Astrocyte of the spinal cord (primary cell): ENCODE results near the gene ABR.

ENCODE experiments used
- DNase-seq: peaks from one replicate; pipeline ENCODE4 v3.0.0; 2011; ENCODE audit warnings: low read depth, low spot score
- H3K4me3 ChIP-seq: 2 replicates; pipeline ENCODE4 v1.5.1; 2011; ENCODE audit warnings: low read depth, mild to moderate bottlenecking, low read length, moderate library complexity
- CTCF ChIP-seq: IDR thresholded peaks from 2 replicates; pipeline ENCODE4 v1.5.1; 2012; ENCODE audit warnings: low read depth, mild to moderate bottlenecking, low read length, inconsistent platforms
- in situ Hi-C: cut with HindIII; loops from 2 replicates; pipeline ENCODE4 v1.10.0; 2017; ENCODE audit warnings: low sequenced_read_pairs

The ABR gene

DNA sequence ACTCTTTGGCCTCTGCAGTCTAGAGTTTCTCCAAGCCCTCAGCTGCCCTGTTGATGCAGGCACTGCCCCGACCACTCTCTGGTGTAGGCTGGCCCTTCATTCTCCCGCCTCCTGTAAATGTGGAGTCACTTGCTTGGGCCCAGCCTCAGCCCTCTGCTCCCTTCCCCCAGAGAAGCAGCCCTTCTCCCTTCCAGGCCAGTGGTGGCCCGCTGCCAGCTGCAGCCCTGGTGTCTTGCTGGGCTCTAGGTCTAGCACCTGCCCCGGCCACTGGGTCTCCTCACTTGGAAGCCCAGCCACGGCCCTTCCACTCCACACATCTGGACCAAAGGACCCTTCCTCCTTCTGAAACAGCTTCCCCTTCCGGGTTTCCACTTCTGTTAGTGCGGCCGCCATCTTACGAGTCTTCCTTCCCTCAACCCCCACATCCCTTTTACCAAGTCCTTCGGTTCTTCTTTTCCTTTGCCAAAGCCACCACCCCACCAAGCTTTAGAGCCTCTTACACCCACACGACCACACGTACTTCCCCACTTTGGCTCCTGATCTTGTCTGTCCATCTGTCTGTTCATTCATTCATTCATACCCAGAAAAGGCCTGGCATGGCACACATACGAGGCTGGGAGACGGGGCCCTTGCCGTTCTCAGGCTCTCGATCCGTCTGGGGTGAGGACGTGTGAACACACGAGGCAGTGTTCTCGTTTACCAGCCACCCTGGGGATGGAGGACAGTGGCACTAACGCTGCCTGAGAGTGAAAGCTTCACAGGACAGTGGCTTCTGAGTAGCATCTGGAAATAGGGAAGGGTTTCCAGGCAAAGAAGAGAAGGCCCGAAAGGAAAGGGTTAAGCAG lies 68.0 kb downstream of the ABR start:
- no peak for DNase-seq
- no peak for TF ChIP-seq CTCF
- H3K4me3 ChIP-seq, result no peak overlapping the region
- in situ Hi-C loops, result no loop called here

- H3K4me3 ChIP-seq, result no peak overlapping the region
- in situ Hi-C loops, result no loop called here
- no peak for TF ChIP-seq CTCF
- DNase-seq, result peak; percentile 92
Measured at GRCh38 chr17:1110862-1111598, 68.8 kb downstream of the ABR start.

DNA sequence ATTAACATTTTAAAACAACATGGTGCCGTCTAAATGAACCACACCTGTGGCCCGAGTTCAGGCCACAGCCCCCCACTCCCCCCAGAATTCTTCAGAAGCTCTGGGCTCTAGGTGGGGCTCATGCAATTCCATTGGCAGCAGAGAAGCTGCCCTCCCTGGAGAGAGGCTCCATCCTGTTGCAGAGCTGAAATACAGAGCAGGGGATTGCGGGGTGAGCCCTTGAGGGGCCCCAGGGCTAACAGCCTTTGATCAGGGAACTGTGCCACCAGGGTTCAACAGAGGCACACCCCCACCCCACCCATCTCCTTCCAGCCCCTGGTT lies 69.3 kb downstream of the ABR start:
- no peak for DNase-seq
- H3K4me3 ChIP-seq, result no peak overlapping the region
- no peak for TF ChIP-seq CTCF
- in situ Hi-C loops, result no loop called here

DNA sequence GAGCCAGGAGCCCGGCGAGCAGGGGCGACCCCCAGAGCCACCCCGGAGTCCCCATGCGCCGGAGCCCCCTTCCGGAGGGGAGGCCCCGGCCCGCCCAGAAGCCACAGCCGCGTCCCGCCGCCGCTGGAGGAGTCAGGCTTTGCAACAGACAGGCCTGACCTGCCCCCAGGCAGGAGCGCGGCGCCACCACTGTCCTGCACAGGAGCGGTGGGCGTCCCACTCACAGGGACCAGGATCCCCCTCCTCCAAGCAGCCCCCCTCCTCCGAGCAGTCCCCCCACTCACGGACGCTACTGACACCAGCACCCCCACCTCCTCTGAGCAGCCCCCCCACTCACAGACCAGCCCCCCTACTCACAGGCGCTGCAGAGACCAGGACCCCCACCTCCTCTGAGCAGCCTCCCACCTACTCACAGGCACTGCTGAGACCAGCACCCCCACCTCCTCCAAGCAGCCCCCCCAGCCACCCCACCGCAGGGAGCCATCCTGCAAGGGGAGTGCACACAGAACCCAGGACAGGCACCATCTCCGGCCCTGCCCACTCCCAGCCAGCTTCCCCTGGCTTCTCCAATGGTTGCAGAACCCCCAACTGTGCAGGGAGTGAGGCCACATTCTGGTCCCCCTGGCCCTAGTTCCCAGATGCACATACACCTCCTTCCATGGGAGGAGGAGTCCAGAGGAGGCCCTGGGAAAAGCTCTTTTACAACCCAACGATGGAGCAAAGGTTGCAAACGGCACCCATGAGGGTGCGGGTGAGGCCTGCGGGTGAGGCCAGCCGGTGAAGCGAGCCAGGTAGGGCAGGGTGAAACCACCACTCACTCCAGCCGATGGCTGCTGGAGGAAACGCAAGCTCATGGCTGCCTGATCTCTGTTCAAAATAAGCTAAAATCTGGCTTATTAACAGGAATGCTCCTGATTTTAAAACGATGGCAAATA lies 69.9 kb downstream of the ABR start:
- no peak for DNase-seq
- no peak for TF ChIP-seq CTCF
- in situ Hi-C loops, result no loop called here
- H3K4me3 ChIP-seq, result peak overlapping the region; percentile 69

DNA sequence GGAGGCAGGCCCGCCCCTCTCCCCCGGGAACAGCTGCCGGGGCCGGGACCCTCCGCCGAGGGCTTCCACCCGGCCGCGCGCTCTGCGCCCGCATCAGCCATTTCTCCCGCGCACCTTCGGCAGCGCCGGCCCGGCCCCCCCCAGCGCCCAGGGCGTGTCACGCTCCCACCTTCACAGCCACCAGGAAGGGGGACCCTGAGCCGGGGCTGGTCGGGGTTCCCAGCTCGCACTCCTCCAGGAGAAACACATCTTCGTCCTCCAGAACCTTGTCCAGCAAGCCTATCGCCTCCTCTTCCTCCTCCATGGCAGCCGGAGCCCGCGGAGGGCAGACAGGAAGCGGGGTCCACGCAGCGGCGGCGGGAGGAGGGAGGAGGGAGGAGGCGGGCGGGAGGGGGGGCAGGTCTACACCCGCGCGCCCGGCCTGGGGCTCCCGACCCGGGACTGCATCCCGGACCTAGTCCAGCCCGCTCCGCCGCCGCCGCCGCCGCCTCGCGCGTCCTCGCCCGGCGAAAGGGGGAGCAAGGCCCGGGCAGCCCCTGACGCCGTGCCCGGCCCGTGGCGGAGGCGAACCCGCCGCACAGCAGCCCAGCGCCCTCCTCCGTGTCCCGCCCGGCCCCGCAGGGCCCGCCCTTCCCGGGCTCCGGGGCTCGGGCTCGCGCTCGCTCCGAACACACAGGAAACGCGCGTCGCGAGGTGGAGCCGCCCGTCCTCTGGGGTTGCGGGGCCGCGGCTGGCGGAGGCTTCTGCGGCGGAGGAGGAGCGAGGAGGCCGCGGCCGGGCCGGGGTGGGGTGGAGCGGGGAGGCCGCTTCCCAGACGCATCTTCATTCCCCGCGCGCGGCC lies 70.8 kb downstream of the ABR start:
- in situ Hi-C loops, result no loop called here
- peak overlapping the region; percentile 69 for H3K4me3 ChIP-seq
- TF ChIP-seq CTCF, result no peak
- DNase-seq, result peak; percentile 48

DNA sequence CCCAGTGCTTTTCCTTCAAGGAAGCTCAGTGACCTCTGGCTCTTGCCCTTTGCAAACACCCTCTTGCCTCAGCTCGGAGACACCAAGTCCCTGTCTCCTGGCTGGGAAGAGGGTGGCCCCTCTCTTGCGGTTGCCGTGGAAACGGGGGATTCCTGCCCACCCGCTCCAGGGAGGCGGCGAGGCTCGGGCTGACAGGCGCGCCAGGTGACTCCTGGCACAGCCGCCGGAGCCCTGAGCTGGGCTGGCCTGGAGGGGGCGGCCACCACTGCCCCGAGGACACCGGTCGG lies 71.4 kb downstream of the ABR start:
- no peak for DNase-seq
- in situ Hi-C loops, result no loop called here
- no peak for TF ChIP-seq CTCF
- peak overlapping the region; percentile 69 for H3K4me3 ChIP-seq
